ENCODE data around the gene SDHAF2.
A peak's percentile ranks its signal among the peaks of the same experiment; 100 is the strongest.
"Not testable (repeated sequence)": the region's sequence is repeated elsewhere in the genome, so short reads cannot be mapped to it uniquely, and the experiment has no call there.

SDHAF2 gene

GRCh38 chr11:61429346-61429690, 606 bp upstream of the SDHAF2 start:
- DNase-seq: peak; percentile 66

GRCh38 chr11:61430839-61431238, 915 bp downstream of the SDHAF2 start:
- DNase-seq: not testable (repeated sequence)

DNA sequence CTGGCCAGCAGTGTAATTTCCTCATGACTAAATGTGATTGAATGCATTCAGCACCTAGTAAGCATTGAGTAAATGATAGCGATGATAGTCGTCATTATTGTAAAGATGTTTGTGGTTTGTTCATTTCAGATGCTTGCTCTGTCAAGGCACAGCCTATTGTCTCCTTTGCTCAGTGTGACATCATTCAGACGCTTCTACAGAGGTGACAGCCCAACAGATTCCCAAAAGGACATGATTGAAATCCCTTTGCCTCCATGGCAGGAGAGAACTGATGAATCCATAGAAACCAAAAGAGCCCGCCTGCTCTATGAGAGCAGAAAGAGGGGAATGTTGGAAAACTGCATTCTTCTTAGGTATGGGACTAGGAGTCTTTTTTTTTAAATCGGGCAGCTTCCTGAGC, 7.6 kb downstream of the SDHAF2 start:
- no peak for DNase-seq

DNA sequence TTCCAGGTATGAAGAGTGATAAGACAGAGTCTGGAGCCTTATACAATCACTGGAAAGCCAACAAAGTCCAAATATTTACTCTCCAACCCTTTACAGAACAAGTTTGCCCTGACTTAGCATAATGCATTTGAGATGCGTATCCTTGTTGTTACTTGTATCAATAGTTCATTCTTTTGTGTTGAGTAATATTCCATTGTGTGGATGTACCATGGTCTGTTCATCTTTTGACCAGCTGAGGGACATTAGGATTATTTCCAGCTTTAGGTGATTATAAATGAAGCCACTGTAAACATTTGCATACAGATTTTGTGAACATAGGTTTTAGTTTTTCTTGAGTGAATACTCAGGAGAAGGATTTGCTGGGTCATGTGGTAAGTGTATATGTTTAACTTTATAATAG, 9.7 kb downstream of the SDHAF2 start:
- DNase-seq: no peak

GRCh38 chr11:61442616-61443015, 12.7 kb downstream of the SDHAF2 start:
- no peak for DNase-seq

DNA sequence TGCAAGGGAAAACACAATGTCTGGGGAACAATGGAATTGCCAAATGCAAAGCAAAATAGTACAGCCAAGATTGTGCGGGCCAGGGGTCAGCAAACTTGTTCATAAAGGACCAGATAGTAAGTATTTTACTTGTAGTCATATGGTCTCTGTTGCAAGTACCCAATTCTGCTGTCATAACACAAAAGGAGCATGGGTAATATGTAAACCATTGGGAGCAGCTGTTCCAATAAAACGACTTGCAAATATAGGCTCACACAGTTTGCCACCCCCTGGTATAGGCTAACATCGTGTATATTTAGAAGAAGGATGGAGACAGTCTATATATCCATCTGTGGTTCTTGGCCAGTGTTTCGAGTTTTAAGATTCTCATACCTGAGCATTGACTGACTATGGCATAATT, 15.6 kb downstream of the SDHAF2 start:
- no peak for DNase-seq

GRCh38 chr11:61446211-61446651, 16.3 kb downstream of the SDHAF2 start:
- DNase-seq: peak; percentile 80

- no peak for DNase-seq
These were observed 18.0 kb downstream of the SDHAF2 start for GRCh38 chr11:61447601-61448551.

- DNase-seq: no peak
These were observed 18.6 kb downstream of the SDHAF2 start for GRCh38 chr11:61448552-61448927.

- DNase-seq: no peak
These were observed 22.9 kb downstream of the SDHAF2 start for GRCh38 chr11:61452825-61453224.

DNA sequence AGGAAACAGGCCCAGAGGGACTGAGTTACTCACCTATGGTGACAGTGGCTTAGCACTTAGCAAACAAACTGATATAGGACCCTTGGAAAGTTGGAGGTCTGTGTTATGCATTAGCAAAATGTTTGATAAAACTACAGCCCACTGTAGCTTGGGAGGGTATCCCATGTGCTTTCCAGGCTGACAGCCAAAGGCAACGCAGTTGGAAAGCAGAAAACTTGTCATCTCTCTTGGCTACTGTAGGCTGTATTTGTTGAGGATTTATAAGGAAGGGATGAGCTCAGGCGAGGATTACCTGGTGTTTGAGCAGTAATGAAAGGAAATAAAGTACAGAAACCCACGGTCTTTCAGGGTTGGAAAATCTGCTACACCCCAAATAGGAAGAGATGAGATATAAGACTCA, 23.8 kb downstream of the SDHAF2 start:
- DNase-seq: no peak

DNA sequence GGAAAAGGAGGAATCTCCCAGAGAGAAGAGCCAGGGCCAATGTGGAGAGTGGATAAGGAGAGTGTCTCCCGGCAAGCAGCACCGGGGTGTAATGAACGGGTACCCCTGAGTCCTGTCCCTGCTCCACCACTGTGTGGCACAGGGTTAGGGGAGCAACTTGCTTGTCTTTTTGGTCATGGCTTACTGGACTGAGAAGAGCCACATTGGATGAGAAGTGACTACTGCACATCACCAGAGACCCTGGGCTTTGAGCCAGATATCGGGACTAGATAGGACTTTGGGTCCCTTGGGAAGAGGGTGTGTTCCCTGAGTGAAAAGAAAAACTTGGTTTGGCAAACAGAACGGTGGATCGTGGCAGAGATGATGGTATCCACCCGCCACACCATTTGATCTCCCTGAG, 24.6 kb downstream of the SDHAF2 start:
- DNase-seq: no peak

DNA sequence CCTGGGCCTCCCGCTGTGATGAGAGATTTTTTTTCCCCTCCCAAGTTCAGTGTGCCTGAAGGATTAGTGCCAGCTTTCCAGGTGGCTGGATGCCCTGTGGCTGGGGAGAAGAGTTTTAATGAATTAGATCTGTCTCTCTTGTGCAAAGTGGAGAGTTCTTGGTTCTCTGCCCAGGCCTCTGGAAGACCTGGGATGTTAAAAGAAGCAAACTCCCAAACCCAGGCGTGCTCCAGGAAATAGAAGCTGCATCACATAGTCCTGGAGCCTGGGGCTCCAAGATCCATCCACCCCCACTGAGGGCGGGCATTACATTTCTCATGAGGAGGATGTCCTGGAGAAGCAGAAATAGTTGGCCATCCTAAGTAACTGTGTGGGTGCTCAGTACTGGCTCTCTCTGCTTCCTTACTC, 30.6 kb downstream of the SDHAF2 start:
- DNase-seq: no peak

GRCh38 chr11:61460986-61461385, 31.1 kb downstream of the SDHAF2 start:
- DNase-seq: no peak

DNA sequence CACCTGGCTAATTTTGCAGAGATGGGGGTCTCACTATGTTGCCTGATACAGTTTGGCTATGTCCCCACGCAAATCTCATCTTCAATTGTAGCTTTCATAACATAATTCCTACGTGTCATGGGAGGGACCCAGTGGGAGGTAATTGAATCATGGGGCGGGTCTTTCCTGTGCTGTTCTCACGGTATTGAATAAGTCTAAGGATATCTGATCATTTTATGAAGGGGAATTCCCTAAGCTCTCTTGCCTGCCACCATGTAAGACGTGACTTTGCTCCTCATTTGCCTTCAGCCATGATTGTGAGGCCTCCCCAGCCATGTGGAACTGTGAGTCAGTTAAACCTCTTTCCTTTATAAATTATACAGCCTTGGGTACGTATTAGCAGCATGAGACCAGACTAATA, 37.7 kb downstream of the SDHAF2 start:
- not testable (repeated sequence) for DNase-seq

DNA sequence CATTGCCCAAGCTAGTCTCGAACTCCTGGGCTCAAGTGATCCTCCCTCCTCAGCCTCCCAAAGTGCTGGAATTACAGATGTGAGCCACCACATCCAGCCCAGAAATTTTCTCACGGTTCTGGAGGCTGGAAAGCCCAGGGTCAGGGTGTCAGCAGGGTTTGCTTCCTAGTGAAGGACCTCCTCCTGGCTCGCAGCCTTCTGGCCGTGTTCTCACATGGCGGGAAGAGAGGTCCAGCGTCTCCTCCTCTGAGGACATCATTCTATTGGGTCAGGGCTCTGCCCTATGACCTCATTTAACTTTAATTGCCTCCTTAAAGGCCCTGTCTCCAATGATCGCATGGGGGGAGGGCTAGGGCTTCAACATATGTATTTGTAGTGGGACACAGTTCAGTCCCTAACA, 38.1 kb downstream of the SDHAF2 start:
- DNase-seq: no peak

GRCh38 chr11:61472282-61472681, 42.4 kb downstream of the SDHAF2 start:
- no peak for DNase-seq

GRCh38 chr11:61472868-61473267, 42.9 kb downstream of the SDHAF2 start:
- DNase-seq: no peak

DNA sequence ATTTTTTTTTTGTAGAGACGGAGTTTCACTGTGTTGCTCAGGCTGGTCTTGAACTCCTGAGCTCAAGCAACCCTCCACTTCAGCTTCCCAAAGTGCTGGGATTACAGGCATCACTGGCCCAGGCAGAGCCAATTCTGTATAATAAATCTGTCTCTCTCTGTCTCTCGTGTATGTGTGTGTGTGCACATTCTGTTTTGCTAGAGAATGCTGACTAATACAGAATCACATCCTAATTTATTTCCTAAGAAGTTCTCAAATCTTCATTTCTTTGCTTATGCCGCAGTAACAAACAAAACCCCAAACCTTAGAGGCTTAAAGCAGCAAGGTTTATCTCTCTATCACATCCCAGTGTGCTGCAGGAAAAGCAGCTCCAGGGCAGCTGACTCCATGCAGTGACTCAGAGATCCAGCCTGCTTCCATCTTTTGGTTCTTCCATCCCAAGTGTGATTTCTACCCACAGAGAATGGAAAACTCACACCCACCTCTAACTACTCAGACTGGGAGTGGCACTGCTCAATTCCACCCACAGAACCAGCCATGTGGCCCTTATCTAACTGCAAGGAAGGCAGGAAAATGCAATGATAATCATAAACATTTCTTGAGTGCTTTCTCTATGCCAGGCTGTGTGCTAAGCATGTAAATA, 43.6 kb downstream of the SDHAF2 start:
- no peak for DNase-seq

DNA sequence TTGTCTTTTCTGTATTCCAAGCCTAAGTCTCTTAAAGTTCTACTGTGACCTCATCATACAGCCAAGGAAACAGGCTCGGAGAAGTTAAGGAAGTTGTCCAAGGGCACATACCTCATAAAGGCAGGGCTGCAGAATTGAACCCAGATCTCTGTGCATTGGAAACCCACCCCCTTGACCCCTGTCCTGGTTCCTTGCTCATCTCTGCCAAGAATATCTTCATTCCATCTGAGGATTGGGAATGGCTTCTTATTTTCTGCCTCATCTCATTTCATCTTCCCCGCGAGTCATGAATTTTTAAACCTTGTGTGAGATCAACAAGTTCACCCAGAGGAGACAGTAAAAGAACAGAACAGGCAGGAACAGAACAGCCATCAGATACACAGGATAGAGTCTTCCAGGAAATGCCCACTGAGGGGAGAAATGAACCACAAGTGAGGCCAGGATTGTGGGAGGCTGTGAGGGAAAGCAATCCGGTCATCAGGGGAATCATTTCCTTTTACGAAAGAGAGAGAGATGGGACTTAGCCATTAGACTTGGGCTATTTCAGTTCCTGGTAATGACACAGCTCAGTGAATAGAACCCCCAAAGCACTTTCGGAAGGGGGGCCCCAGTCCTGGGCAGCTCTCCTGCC, 44.2 kb downstream of the SDHAF2 start:
- no peak for DNase-seq

- no peak for DNase-seq
These were observed 45.5 kb downstream of the SDHAF2 start for GRCh38 chr11:61475433-61475832.

- DNase-seq: no peak
These were observed 46.4 kb downstream of the SDHAF2 start for GRCh38 chr11:61476371-61476770.

GRCh38 chr11:61477126-61477525, 47.2 kb downstream of the SDHAF2 start:
- DNase-seq: no peak

DNA sequence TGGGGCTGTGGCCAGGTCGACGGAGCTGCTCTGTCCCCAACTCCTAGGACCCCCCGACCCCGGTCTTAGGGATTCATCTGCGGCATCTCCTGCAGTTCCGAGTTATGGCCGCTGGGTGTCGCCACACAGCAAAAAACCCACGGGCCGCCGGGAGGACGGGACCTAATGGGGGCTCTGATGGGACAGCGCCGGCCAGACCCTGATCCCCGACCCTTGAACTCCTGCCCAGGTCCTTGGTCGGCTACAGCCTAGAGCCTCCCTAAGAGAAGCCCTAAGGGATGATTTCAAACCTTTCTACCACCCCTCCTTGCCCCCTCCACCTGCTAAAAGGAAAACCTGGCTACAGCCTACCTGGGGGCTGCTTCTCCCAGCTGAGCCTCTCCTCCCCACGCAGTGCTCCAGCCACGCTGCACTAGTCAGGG, 47.8 kb downstream of the SDHAF2 start:
- DNase-seq: no peak
